ENCODE data around the gene TCP11.

The TCP11 gene

GRCh38 chr6:35096129-35096862 is 44.8 kb downstream of the TCP11 start:
- in situ Hi-C loops (cut with MboI; ENCODE audit: low sequenced_read_pairs): no loop called here

DNA sequence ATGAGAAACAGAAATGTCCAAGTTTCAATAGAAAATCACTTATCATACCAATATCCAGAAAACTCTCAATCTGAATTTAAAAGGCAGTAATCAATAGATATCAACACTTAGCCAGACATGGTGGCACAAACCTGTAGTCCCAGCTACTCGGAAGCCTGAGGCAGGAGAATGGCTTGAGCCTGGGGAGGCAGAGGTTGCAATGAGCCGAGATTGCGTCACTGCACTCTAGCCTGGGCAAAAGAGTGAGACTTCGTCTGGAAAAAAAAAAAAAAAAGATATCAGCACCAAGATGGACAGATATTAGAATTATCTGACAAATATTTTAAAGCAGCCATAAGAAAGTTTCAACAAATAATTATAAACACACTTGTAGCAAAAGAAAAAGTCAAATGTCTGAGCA is 47.0 kb downstream of the TCP11 start:
- in situ Hi-C loops (cut with MboI; ENCODE audit: low sequenced_read_pairs): no loop called here

DNA sequence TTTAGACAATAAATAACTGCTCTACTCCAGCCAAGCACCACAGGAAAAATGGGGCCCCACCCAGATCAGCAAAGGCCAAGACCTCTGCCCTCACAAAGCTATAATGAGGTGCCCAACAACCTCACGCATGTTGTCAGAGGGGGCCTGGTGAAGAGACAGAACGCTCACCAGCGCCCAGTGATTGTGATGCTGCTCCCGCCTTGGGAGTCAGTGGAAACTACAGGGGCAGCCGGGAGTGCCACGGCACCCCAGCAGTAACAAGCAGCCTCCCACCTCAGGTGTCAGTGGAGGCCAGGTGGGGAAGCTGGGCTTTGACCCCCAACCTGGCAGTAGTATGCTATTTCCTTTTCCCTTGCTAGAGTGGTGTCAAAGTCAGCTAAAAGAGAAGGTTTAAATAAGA is 47.4 kb downstream of the TCP11 start:
- in situ Hi-C loops (cut with MboI; ENCODE audit: low sequenced_read_pairs): no loop called here

DNA sequence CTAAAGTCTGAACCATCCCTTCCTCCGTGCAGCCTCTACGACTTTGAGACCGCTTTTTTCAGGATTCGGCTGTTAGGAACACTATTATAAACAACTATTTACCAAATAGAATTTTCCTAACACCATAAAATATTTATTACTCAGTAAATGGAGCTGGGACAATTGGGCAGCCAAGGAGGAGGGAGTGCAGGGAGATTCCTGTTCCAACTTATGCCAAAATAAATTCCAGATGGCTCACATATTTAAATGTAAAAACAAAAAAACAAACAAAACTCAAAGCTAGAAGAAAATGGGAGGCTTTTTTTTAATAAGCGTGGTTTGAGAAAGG is 48.1 kb downstream of the TCP11 start:
- in situ Hi-C loops (cut with MboI; ENCODE audit: low sequenced_read_pairs): no loop called here

DNA sequence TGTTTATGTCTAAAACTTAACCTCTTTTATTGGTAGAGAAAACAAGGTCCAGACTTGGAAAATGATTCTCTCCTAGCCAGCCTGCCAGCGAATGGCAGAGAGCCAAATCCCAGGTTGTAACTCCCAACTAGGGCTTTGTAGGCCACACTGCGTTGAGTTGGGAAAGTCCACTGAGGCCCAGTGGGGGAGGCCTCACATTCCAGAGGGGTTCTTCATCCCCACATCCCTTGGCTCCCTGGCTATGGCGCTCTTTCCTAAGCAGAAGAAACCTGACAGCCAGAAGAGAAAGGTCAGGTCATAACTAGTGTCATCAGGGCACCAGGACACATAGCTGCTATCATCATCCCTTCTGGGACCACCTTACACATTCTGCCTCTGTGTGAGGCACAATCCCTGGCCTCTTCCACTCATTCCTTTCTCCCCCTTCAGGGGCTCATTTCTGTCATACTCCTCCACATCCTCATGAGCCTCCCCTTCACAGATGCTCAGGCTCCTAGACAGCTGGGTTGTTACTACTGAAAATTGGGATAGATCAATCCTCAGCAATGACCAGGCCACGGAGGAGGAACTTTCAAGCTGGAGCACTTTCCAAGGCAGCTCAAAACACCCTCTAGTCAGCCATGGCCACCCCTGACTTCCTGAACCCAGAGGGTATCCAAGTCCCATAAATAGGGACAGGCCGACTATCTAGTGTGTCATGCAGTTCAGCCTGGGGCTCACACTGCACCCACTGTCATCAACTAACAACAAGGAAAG is 48.6 kb downstream of the TCP11 start:
- in situ Hi-C loops (cut with MboI; ENCODE audit: low sequenced_read_pairs): no loop called here

- in situ Hi-C loops (cut with MboI; ENCODE audit: low sequenced_read_pairs): no loop called here
Measured at GRCh38 chr6:35091346-35092083, 49.6 kb downstream of the TCP11 start.

DNA sequence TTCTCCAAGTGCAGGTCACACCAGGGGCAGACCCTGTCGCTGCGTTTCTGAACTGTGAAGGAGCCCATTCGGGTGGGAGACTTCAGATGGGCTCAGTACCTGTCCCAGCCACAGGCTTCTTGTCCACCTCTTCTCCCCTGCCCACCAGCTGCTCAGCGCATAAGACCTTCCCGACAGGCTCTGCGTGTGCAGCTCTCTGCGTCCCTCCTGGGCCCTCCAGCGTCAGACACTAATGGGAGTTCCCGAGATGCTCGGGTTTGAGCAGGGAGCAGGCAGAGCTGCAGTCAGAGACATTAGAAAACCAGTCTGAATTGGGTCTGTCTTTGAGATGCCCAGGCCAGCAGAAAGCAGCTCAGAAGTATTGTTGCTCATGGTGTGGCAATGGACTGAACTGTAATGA is 50.4 kb downstream of the TCP11 start:
- in situ Hi-C loops (cut with MboI; ENCODE audit: low sequenced_read_pairs): no loop called here

DNA sequence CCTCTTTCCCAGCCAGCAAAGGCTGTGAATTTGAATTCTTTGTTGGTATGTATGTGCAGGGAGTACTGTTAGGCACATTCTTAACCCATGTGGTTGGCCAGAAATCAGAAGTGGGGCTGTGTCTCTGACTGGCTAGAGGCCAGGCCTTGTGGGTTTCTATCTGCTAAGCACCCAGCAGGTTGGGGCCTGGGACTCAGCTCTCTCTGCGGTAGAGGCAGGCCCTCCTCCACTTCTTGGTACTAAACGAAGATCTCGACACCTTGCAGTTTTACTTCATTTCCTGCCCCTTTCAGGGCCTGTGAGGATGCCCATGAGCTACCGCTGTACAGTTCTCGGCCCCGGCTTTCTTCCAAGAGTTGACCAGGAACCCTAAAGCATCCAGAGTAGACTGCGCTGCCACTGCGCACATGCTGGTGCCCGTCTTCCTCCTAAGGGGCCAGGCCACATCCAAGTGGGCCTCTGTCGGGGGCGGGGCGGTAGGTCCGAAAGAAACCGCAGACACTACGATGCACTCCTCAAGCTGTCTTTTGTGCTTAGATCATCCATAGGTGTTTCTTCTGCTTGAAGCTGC is 51.1 kb downstream of the TCP11 start:
- in situ Hi-C loops (cut with MboI; ENCODE audit: low sequenced_read_pairs): no loop called here

GRCh38 chr6:35089216-35089934 is 51.8 kb downstream of the TCP11 start:
- in situ Hi-C loops (cut with MboI; ENCODE audit: low sequenced_read_pairs): no loop called here

DNA sequence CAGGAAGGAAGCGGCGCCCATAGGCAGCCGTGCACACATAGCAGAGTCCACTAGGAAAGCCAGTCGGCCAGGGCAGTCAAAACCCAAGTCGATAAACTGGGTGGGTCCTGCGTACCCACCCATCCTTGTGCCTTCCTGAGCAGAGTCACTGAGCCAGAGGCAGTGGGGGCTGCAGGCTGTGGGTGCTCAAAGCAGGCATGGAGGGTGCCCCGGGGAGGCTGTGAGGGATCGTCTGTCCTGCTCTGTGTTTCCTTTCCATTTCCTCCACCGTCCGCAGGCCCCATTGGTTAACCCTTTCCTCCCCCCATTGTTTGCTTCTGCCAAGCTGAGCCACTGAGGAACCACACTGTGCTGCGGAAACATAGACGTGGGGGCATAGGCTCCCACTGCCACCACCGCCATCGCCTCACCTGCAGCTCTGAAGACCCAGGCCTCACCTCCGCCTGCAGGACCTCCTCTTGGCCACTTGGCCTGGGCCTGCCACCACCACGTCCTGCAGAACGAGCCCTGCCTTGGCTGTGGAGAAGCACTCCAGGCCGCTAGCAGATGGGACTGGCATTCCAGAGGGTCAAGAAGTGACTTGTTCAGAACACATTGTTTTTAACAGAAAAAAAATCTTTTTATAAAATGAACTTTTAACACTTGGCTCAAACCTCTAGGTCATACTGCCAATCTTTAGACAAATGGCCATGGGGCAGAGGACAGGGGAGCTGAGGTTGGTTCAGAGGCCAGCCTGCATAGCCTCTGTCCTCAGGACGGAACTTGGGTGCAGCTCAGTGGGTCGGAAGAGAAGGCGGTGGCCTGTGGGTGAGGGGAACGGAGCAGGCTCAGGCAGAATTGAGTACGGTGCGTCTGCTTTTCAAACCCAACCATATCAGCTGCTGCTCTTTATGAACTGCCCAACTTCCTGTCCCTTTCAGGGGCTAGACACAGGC is 52.6 kb downstream of the TCP11 start:
- in situ Hi-C loops (cut with MboI; ENCODE audit: low sequenced_read_pairs): no loop called here

DNA sequence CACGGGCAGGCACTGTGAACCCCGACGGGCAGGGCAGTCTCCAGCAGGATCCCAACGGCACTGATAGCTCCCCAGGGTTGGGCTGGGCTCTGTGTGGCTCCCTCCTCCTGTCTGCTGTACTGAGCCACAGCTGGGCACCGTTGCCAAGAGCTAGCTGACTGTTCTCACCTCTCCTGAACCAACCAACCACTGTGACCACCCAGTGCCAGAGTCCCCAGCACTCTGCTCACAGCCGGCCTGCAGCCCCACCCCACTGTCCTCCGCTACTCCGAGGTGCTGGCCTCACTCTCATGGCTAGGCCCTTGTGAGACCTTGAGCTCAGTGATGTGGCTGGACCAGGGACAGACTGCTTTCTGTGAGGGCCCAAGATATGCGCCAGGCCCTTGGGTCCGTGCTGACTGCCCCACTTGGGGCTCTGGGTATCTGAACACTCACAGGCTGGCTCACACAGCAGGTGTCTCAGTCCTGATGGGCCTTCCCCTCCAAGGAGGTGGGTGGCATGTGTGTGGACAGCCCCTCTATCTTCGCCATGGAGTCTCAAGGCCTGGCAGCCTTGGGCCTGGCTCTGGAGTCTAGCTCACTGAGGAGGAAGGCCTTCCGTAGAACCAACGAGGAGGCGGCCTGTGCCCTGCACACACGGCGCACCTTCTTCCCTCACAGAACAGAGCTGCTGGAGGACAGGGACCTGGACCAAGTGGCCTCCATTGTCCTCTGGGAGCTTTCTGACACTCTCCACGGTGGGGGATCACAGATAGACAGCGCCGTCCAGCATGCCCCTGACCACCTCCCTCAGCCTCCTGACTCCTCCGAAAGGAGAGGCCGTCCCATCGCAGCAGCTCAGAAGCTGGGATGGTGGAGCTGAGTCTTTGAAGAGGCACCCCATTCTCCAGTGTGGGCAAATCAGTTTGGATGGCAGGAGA is 53.5 kb downstream of the TCP11 start:
- in situ Hi-C loops (cut with MboI; ENCODE audit: low sequenced_read_pairs): no loop called here

GRCh38 chr6:35086636-35087360 is 54.3 kb downstream of the TCP11 start:
- in situ Hi-C loops (cut with MboI; ENCODE audit: low sequenced_read_pairs): no loop called here

GRCh38 chr6:35086282-35086632 is 54.9 kb downstream of the TCP11 start:
- in situ Hi-C loops (cut with MboI; ENCODE audit: low sequenced_read_pairs): no loop called here

- in situ Hi-C loops (cut with MboI; ENCODE audit: low sequenced_read_pairs): no loop called here
Measured at GRCh38 chr6:35085359-35086281, 55.5 kb downstream of the TCP11 start.

DNA sequence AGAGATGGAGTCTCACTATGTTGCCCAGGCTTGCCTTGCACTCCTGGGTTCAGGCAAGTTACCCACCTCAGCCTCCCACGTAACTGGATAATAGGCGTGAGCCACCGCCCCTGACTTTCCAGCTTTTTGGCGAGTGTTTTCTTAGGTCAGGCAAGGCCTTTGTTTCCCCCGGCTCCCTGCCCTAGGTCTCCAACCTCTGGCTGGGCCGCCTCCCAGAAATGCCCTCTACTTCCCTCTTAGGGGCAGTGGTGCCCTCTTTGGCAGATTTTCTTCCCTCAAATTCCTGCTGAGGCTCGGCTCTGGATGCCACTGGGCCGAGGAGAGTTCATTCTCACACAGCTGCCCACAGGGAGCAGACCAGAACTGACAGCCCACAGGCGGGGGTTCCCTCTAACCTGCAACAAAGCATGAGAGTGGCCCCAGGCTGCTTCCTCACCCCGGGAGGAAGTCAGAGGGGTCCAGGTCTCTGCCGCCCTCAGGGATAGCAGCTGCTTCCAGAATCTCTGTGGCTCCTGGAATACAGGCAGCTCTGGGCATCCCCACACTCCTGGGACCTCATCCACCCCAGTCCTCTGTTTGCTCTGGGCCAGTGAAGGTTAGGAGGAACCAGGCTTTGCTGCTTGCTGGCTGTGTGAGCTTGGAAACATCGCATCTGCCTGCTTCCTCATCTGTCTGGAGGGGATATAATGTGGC is 56.5 kb downstream of the TCP11 start:
- in situ Hi-C loops (cut with MboI; ENCODE audit: low sequenced_read_pairs): no loop called here

DNA sequence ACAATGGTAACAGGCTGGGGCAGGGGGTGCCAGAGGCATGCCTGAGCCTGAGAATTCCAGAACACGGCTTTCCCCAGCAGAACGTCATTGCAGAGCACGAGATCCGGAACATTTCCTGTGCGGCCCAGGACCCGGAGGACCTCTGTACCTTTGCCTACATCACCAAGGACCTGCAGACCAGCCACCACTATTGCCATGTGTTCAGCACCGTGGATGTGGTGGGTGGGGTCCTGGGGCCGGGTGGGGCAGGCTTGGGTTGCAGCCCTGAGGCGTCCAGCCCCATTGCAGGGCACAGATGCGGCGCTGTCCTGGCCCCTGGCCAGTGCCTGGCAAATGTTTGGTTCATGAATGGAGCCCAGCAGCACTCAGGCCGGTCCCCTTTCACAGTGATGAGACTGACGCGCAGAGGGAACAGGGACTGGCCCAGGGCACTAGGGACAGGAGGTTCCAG is 57.1 kb downstream of the TCP11 start:
- in situ Hi-C loops (cut with MboI; ENCODE audit: low sequenced_read_pairs): no loop called here

DNA sequence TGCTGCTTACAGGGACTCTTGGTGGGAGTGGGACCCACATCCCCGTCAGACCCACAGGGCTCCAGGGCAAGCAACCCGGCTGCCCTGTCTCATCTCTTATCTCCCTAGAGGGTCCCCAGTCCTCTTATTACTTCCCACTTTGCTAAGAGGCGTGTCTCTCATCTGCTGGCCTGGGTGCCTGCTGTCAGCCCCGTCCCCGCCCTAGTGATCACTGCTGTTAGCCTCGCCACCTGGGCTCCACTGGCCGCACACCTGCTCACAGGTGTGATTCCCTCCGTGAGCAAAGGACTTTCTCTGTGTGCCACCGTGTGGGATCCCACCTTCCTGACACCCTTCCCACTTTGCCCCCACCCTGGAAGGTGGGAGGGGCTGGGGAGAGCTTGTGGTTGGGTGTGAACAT is 57.6 kb downstream of the TCP11 start:
- in situ Hi-C loops (cut with MboI; ENCODE audit: low sequenced_read_pairs): no loop called here
